HG02798 (cell line): ENCODE results near the gene BLOC1S1.
A peak's percentile ranks its signal among the peaks of the same experiment; 100 is the strongest.

Experiments
- ATAC-seq: cut with Tn5 transposase; IDR thresholded peaks from one replicate; pipeline ENCODE4 v1.9.1; 2021; ENCODE audit warnings: mild to moderate bottlenecking; ENCODE audit not compliant: unreplicated experiment, poor library complexity

The BLOC1S1 gene

GRCh38 chr12:55707219-55707671, 8.6 kb upstream of the BLOC1S1 start:
- no peak for ATAC-seq

GRCh38 chr12:55707841-55708694, 7.8 kb upstream of the BLOC1S1 start, which contains the start of gene ITGA7:
Gene ITGA7 (minus strand): TSS chr12:55707904. CDS start chr12:55707682, 222 bp downstream.
- ATAC-seq: peak; percentile 69

GRCh38 chr12:55708695-55709233, 7.1 kb upstream of the BLOC1S1 start:
- ATAC-seq: no peak

GRCh38 chr12:55711786-55712553, 3.9 kb upstream of the BLOC1S1 start:
- ATAC-seq: no peak

GRCh38 chr12:55712700-55713415, 3.0 kb upstream of the BLOC1S1 start:
- no peak for ATAC-seq

- ATAC-seq: no peak
Measured at GRCh38 chr12:55713721-55714120, 2.1 kb upstream of the BLOC1S1 start.

- ATAC-seq: no peak
Measured at GRCh38 chr12:55715169-55715764, 579 bp upstream of the BLOC1S1 start.

GRCh38 chr12:55716582-55716957, 724 bp downstream of the BLOC1S1 start:
- no peak for ATAC-seq

GRCh38 chr12:55717011-55718007, 1.5 kb downstream of the BLOC1S1 start:
- ATAC-seq: no peak

GRCh38 chr12:55718015-55718414, 2.2 kb downstream of the BLOC1S1 start:
- no peak for ATAC-seq

- ATAC-seq: no peak
Measured at GRCh38 chr12:55718624-55719275, 2.9 kb downstream of the BLOC1S1 start.

GRCh38 chr12:55719371-55719770, 3.5 kb downstream of the BLOC1S1 start:
- ATAC-seq: no peak

GRCh38 chr12:55720071-55720564, 4.3 kb downstream of the BLOC1S1 start, which contains the start of gene RDH5:
Gene RDH5 (plus strand): TSS chr12:55720393. CDS start chr12:55721185, 792 bp downstream.
- ATAC-seq: no peak

GRCh38 chr12:55720894-55721444, 5.1 kb downstream of the BLOC1S1 start:
- no peak for ATAC-seq

GRCh38 chr12:55721601-55722213, 5.9 kb downstream of the BLOC1S1 start:
- ATAC-seq: no peak

GRCh38 chr12:55722948-55723347, 7.1 kb downstream of the BLOC1S1 start:
- ATAC-seq: no peak

GRCh38 chr12:55723516-55724225, 7.8 kb downstream of the BLOC1S1 start:
- ATAC-seq: no peak
